CD4-positive, alpha-beta T cell treated with Interleukin-17A for 4 hours (primary cell): ENCODE results near the gene XRCC5.

Experiments used
- DNase-seq: peaks from one replicate; pipeline ENCODE4 v3.0.0-alpha.2; 2020; ENCODE audit warnings: mixed read lengths

Gene XRCC5

GRCh38 chr2:216161967-216162366 is 52.8 kb downstream of the XRCC5 start:
- no peak for DNase-seq

- no peak for DNase-seq
Observed at GRCh38 chr2:216163518-216163917, 54.4 kb downstream of the XRCC5 start.

GRCh38 chr2:216164087-216164486 is 54.9 kb downstream of the XRCC5 start:
- no peak for DNase-seq

GRCh38 chr2:216164576-216164975 is 55.4 kb downstream of the XRCC5 start:
- DNase-seq, result no peak

- no peak for DNase-seq
Observed at GRCh38 chr2:216165711-216166110, 56.6 kb downstream of the XRCC5 start.

- DNase-seq, result no peak
Observed at GRCh38 chr2:216169087-216169486, 59.9 kb downstream of the XRCC5 start.

GRCh38 chr2:216170076-216170763 is 61.1 kb downstream of the XRCC5 start:
- DNase-seq, result no peak

GRCh38 chr2:216171011-216171410 is 61.9 kb downstream of the XRCC5 start:
- no peak for DNase-seq

- no peak for DNase-seq
Observed at GRCh38 chr2:216172493-216172892, 63.3 kb downstream of the XRCC5 start.

GRCh38 chr2:216179015-216179414 is 69.9 kb downstream of the XRCC5 start:
- DNase-seq, result no peak

GRCh38 chr2:216181351-216181750 is 72.2 kb downstream of the XRCC5 start:
- no peak for DNase-seq

- no peak for DNase-seq
Observed at GRCh38 chr2:216181953-216182461, 72.9 kb downstream of the XRCC5 start.

GRCh38 chr2:216183462-216183861 is 74.3 kb downstream of the XRCC5 start:
- no peak for DNase-seq

GRCh38 chr2:216188559-216188850 is 79.4 kb downstream of the XRCC5 start:
- no peak for DNase-seq

GRCh38 chr2:216188956-216189355 is 79.8 kb downstream of the XRCC5 start:
- DNase-seq, result no peak

- no peak for DNase-seq
Observed at GRCh38 chr2:216189410-216189809, 80.3 kb downstream of the XRCC5 start.

GRCh38 chr2:216192181-216192580 is 83.0 kb downstream of the XRCC5 start:
- DNase-seq, result no peak

GRCh38 chr2:216192931-216193330 is 83.8 kb downstream of the XRCC5 start:
- DNase-seq, result no peak

- no peak for DNase-seq
Observed at GRCh38 chr2:216194013-216194412, 84.9 kb downstream of the XRCC5 start.

GRCh38 chr2:216194561-216194960 is 85.4 kb downstream of the XRCC5 start:
- DNase-seq, result no peak

- DNase-seq, result no peak
Observed at GRCh38 chr2:216195565-216196029, 86.4 kb downstream of the XRCC5 start.

- no peak for DNase-seq
Observed at GRCh38 chr2:216201692-216202306, 92.7 kb downstream of the XRCC5 start.

GRCh38 chr2:216202626-216203250 is 93.6 kb downstream of the XRCC5 start:
- DNase-seq, result no peak

GRCh38 chr2:216205486-216205885 is 96.3 kb downstream of the XRCC5 start:
- DNase-seq, result no peak
